HK-2 (cell line): ENCODE data around the gene ST14.

Experiments
- DNase-seq: peaks from one replicate; pipeline ENCODE4 v3.0.0-alpha.2; 2018; ENCODE audit not compliant: unreplicated experiment

Gene ST14

DNA sequence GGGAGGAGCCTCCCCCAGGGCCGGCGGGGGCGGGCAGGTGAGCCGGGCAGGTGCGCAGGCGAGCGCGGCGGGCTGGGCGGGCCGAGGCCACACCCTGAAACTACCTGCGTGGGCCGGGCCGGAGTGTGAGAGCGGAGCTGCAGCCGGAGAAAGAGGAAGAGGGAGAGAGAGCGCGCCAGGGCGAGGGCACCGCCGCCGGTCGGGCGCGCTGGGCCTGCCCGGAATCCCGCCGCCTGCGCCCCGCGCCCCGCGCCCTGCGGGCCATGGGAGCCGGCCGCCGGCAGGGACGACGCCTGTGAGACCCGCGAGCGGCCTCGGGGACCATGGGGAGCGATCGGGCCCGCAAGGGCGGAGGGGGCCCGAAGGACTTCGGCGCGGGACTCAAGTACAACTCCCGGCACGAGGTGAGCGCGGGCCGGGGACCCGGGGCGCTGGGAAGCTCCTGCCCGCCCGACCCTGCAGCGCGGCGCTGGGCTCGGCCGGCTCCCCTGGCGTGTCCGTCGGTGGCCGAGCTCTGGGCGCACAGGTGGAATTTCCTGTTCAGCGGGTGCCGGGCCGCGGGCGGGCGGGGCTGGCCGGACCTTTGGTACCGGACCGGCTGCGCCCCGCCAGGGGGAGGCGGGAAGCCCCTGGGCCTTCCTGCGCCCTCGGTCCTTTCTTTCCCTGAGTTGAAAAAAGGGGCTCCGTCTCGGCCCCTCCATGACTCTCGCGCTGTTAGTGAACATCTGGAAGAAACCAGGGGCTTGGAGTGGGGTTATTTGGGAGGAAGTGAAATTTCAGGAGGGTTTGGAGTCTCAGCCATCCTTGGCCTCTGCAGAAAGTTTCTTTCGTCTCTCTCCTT lies at the start of gene ST14:
TSS of gene ST14 (plus strand) at position 126 of the 841 bp plus-strand sequence. CDS start at position 324, 198 bp downstream.
- no peak for DNase-seq

DNA sequence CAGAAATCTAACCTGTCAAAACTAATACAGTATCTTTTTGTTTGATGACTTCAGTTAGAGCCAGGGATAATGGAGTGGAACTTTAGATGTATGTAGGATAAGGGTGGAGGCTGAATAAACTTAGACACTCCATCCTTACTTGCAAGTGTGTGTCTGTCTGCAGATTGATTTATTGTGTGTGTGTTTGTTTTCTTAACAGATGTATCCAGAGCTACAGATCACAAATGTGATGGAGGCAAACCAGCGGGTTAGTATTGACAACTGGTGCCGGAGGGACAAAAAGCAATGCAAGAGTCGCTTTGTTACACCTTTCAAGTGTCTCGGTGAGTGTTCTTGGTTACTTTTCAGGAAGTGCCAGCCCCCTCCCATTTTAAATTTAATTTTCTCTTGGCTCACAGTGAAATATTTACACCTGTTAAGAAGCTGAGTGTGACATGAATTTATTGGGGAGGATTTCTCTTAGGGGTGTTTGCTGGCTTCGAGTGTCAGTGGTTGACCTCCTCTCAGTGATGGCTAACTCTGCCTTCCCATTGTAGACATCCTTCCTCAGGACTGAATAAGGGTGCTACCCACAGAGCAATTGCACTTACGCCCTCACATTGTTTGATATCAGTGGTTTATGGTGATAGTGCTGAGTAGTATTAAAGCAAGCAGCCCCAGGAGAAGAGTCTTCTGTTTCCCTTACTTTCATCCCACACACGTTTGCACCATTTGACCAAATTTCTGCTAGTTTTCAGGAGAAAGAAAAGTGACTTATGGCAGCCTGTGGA lies 49.1 kb upstream of the ST14 start:
- DNase-seq: no peak

DNA sequence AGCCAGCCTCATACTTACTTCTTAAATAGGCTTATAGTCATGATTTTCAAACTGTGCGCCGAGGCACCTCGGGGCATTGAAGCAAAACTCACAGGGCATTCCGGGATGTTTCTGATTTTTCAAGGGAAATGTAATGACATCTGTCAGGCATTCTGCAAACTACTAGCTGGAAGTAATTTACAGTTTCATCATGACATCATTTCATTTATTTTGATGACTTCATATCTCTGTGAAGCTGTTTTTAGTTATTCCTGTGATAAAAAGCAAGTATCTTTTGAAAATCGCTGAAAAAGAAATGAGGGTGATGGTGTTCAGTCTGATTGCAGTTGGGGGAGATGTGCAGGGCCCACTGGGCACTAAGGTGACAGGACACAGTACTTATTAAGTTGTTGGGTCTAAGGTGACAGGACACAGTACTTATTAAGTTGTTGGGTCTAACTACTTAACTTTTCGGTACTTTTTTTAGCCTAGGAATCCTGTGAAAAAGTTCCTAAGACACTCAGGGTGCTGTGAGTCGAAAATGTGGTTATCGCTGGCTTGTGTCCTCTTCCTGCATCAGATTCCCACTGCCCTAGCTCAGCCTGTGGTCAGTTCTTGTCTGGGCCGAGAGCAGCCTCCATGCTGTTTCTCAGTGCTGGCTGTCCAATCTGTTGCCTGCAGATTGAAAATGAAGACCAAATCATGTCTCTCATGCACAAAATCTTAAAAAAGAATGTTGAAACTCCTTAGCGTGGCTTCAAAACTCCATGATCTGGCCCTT lies 47.3 kb upstream of the ST14 start:
- DNase-seq: no peak

DNA sequence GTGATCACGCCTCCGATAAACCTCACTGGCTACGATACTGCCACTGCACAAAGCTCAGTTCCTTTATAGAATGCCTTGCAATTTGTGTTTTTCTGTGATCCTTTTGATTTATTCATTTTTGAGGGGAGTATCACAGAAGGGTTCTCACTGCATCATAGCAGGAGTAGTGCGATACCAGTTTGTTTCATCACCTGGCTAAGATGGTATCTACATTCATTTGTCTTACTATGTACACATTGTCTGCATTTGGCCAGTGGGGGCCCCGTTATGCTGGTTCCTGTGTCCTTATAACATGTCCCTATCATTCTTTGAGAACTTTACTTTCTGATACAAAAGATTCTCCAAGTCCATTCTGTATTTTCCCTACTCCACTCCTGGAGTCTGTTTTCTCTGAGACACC lies 45.3 kb upstream of the ST14 start:
- no peak for DNase-seq

DNA sequence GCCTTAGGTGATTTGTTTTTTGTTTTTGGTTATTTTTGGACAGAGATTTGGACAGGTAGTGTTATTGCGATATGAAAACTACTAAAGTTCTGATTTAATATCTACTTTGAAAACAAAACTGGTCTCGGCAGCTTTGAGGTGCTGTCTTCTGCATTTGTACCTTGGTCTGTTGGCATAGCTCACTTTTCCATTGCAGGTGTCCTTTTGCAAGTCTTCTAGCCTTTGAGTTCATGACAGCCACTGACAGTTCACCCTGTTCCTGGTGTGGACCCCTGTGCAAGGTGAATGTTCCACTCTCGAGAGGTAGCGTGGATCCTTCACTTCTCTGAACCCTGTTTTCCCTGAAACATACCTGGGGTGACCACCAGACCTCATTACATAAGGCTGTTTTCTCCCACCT lies 44.9 kb upstream of the ST14 start:
- DNase-seq: no peak

DNA sequence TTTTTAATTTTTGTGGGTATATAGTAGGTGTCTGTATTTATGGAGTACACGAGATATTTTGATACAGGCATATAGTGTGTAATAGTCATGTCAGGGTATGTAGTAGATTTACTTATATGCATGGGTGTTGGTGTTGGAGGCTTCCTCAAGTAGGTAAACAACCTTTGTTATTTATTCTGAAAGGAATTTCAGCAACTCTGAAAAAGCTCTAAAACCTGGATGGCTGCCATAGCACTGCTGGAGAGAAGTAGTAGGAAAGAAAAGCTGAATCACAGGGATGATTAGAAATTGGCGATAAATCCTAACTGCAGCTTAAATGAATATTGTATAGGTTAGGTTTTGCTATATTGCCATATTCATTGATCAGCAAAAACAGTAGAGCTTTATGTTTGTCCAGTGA lies 44.4 kb upstream of the ST14 start:
- DNase-seq: no peak

DNA sequence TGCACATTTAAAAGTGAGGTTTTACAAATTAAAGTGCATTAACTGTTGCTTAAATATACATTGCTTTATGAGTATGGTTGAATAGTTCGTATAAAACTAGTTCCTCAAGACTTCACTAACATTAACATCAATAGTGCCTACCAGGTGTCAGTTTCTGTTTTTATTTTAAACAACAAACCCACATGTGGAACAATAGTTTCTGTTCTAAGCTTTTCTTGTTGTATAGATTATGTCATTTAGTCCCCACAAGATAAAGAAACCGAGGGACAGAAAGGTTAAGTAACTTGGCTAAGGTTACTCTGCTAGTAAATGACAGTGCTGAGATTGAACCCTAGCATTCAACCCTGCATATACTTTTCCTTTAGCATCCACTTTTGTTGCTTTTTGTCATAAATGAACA lies 41.4 kb upstream of the ST14 start:
- DNase-seq: no peak

DNA sequence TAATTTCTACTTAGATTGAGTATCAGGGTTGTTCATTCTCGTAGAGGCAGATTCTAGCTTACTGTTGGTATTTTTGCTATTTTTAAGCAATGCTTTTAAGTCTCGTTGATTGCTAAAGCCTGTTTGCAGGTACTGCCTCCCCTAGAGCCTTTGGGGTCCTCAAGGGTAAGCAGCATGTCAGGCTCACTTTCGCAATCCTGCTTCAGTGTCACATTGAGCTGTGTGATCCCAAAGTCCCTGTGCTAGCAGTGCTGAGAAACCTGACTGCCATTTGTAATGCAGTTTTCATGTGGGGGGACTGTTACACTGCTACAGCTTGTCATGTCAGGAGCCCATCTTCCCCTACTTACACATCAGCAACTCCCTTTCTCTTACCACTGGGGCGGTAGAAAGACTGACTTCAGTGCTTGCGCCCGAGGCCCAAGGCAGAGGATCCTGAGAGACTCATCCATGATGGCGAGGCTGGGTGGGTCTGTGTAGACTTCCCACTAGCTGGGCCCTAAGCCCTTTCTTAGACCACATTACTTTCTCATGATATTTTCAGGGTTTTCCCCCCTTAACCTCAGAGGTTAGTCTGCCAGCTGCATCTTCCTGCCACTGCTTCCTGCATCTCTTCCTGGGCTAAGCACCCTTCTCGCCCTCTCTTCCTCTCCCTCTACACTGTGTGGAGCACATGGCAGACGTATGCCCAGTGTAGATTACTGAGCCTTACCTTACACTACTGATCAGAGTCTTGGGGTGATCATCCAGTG lies 40.8 kb upstream of the ST14 start:
- no peak for DNase-seq

DNA sequence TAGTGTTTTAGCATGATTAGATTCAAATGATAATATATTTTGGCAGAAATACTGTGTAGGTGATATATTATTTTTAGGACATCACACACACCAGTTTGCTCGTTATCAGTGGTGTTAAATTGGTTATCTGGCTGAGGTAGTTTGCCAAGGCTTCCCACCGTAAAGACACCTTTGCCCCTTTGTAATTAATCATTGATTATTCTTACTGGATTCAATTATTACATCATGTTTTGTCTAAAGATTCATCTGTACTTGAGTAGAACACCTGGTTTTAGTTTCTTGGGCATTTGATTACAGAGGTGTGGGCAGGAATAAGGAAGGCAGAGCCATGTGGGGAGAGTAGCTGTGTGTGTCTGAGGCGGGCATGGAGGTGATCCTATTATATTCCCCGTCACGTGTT lies 39.5 kb upstream of the ST14 start:
- no peak for DNase-seq

DNA sequence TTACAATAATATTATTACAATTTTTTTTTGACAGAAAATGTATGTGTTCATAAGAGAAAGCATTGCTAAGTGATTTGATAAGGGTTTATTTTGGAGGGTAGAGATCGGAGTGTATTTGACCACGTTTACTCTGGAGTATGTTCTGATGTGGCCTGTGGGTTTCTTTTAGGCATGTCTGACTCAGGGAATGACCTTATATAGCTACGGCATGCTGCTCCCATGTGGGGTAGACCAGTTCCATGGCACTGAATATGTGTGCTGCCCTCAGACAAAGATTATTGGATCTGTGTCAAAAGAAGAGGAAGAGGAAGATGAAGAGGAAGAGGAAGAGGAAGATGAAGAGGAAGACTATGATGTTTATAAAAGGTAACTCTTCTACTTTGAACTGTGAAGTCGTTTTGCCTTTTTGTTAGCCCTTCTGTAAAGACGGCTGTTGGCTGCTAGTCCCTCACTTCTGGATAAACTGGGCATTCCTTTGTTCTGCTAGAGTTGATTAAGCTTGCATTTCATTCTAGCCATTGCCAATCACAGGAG lies 38.1 kb upstream of the ST14 start:
- DNase-seq: no peak

DNA sequence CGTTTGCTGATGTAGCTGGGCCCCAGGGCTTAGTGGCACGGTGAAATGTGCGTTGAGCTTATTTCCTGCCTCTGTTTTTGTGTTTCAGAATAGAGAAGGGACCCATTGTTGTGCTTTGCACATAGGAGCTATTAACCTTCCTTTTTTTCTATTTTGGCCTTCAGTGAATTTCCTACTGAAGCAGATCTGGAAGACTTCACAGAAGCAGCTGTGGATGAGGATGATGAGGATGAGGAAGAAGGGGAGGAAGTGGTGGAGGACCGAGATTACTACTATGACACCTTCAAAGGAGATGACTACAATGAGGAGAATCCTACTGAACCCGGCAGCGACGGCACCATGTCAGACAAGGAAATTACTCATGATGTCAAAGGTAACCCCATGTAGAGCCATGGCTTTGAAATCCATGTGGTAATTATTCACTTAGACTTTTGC lies 37.4 kb upstream of the ST14 start:
- no peak for DNase-seq

DNA sequence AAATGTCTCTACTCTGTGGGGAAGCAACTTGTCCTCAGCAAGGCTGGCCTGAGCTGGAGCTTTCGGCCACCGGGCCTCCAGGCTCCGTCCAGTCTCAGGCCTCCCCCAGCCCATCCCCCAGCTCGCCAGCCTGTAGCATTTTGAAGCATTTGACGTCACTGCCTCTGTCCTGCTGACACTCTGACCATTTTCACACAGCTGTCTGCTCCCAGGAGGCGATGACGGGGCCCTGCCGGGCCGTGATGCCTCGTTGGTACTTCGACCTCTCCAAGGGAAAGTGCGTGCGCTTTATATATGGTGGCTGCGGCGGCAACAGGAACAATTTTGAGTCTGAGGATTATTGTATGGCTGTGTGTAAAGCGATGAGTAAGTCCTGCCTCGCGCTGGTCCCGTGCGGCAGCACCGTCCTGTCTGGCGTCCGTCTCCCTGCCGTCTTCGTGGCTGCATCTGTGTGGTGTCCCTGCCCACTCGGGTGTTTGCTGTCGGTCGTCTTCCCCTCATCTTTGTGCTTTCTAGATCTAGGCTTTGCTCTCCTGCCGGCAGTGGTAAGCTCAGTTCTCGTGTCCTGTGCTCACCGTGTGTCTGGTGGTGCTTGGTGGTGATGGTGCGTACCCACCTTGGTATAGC lies 36.1 kb upstream of the ST14 start:
- no peak for DNase-seq

DNA sequence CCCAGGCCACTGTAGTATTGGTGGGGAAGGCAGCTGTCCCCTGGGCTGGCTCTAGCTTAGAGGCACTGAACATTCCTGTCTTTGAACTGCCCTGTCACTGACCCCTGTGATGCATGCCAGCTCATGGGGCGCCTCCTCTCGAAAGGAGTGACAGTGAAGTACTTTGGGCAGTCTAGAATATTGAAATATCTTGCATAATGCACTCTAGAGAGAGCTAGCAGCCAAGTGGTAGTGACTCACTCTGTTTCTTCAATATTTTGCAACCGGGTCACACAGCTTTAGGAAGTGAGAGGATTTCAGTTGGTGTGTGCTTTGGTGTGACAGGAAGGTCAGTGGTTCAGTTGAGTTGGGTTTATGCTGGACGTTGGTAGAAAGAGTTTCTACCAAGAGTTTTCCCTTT lies 35.5 kb upstream of the ST14 start:
- peak; percentile 55 for DNase-seq

DNA sequence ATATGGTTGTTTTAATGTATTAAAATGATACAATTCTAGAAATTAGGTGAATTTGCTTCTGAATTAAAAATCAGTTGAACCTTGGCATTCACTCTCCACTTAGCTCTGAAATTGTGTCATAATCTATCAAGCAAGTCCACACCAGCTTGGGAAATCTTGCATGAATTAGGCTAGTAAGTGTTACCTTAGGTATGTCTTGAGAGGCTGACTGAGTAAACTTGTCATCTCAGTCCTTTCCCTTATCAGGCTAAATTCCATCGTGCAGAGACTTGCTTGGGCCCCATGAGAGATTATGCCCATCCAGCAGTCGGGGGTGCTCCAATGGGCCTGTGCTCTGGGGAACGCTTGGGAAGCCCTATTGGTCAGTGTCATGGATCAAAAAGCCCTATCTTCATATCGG lies 33.9 kb upstream of the ST14 start:
- DNase-seq: no peak

DNA sequence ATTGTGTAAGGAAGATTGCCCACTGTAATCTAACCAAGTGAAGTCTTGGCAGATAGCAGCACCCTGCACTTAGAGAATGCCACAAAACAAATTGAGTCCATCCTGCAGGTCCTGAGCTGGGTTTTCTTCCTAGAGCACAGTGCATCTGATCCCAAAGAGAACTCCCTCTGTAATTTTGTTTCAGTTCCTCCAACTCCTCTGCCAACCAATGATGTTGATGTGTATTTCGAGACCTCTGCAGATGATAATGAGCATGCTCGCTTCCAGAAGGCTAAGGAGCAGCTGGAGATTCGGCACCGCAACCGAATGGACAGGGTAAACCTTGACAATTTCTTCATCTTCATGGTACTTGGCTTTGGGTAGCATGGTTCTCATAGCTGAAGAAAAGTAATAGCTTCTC lies 33.1 kb upstream of the ST14 start:
- DNase-seq: no peak

DNA sequence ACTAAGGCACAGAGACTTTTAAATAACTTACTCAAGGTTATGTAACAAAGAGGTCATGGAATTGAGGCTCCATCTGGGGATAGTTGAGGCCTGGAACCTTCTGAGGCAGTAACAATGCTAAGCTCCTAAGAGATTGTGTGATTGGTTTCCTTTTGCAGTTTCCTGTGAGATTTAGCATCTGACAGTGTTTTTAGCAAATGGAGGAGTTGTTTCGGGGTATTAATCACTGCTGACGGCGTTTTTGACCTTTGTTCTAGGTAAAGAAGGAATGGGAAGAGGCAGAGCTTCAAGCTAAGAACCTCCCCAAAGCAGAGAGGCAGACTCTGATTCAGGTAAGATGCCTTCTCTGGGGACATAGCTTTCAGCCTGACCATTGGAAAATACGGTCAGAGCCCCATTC lies 32.1 kb upstream of the ST14 start:
- no peak for DNase-seq

DNA sequence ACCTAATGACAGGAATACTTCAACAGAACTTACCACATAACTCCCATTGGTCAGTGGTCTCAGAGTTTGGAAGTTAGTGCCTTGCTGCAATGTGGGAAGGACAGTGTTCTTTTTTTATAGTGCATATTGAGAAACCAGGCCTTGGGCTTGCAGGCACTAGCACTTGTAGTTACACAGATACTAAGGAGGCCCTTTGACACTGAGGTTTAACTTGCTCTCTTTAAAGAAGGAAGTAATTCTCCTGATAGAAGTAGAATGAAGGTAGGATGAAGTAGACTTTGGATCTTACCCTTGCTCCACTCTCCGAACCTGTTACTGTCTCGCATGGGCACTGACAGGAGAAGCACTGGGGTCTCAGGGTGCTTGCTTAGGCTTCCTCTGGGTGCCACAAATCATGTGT lies 31.0 kb upstream of the ST14 start:
- no peak for DNase-seq

DNA sequence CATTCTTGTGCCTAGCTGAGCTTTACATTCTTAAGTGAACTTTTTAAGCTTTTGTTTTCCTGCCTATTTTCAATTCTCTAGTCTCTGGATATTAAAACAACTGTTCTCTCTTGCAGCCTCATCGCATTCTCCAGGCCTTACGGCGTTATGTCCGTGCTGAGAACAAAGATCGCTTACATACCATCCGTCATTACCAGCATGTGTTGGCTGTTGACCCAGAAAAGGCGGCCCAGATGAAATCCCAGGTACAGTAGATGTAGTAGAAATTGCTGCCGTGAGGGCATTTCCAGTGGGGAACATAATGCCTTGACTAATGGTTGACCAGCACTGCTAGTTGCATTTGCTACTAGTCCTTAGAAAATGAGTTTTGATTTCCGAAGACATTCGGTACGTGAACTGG lies 29.7 kb upstream of the ST14 start:
- DNase-seq: no peak

DNA sequence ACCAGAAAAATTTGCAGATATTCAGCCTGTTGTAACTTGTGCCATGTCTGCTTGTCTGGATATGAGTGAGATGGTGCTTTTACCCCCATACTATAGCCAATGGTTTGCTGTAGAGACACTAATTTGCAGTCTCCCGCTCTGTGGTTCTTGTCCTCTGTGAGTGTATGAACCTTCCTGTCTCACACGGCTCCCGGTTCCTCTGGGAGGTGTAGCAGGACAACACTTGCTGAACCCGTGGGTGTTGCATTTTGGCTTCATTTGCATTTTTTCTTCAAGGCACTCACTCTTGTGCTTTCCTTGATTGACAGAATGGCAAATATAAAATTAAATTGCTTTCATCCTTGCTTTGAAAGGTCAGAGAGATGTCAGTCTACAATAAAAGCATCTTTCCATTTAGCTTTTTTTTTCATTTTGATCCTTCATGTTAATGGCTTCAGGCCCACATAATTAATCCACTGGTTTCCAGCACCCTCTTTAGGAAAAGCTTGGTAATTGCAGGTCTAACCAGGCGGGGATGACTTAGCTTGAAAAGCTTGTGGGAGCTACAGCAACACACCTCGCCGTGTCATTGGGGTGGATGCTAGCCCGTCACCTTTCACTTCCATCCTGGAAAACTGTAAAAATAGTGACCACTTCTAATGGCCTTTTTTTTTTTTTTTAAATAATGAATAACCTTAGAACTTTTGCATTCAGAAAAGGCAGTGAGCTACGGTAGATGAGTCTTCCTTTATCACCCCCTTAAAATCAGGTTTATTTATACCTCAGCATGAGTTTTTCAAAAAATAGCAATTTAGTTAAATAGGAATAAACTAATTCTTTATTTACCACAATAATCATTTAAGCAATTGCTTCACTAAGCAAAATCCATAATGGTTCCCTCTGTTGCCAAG lies 27.4 kb upstream of the ST14 start:
- DNase-seq: peak; percentile 31

DNA sequence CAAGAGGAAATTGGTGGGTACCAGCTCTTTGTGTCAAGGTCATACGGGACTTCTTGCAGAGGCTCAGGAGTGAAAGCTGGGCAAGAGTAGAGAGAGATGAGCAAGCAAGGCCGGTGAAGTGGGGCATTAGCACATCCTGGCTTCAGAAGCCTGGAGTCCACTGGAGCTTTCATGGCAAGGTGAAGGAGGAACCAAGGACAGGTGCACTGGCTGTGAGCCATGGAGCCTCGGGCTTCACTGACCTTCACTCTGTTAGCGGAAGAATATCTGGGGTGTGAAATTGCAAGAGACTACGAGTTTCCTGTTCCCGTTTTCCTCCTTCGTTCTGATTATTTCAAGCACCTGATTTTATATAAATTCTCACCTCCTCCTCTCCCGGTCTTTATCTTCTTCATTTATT lies 25.9 kb upstream of the ST14 start:
- DNase-seq: no peak
